ENCODE measurements around the gene PPP1R3F.

GRCh38 chrX:49271341-49271740, 1.7 kb downstream of the PPP1R3F start:
- TF ChIP-seq POLR2A (IDR thresholded peaks at IDR 0.05; ENCODE audit: low read length) (no peak), GATA1 (IDR thresholded peaks at IDR 0.05; ENCODE audit: low read depth, low read length) (no peak)

Data from erythroblast (primary cell).